HepG2 (cell line): ENCODE measurements around the gene ARHGAP10. TPM values are rescaled to one million over a fixed set of nuclear protein-coding genes. Genes with fewer than 3 reads are reported as not detected.
A peak's percentile ranks its signal among the peaks of the same experiment; 100 is the strongest.

Source experiments
- ATAC-seq: fragments of 200-7000 bp; cut with Tn5 transposase; 3 replicates; pipeline ENCODE4 v1.9.1; 2020; ENCODE audit warnings: mild to moderate bottlenecking, moderate library complexity
- BruUV-seq: library from RNA; stranded (reverse); fragments of 400-500 nt; replicated peaks from 2 replicates; lab custom pipeline; 2021; lab: Mats Ljungman, UMichigan
- CTCF ChIA-PET: fragments of 300-600 bp; formaldehyde crosslinking; extraction: SDS; loops from one replicate; lab custom pipeline; 2021; ENCODE audit warnings: low total read pairs, inconsistent platforms, low intra/inter-chr PET ratio; lab: Yijun Ruan, JAX
- POLR2A ChIA-PET: fragments of 350-600 bp; sonication (Branson Sonifier 250); formaldehyde crosslinking; loops from one replicate; lab custom pipeline; 2020; ENCODE audit warnings: antibody characterized with exemption, inconsistent platforms; lab: Yijun Ruan, JAX
- DNase-seq: peaks from one replicate; pipeline ENCODE4 v3.0.0-alpha.2; 2015; ENCODE audit warnings: low spot score
- FAIRE-seq: peaks from 3 replicates; lab custom pipeline; 2011; peaks lifted over from hg19 to GRCh38; lab: Jason Lieb, UNC
- H2AFZ ChIP-seq: one replicate; pipeline ENCODE4 v1.6.1; 2011; ENCODE audit warnings: low read length, inconsistent platforms
- H3K27ac ChIP-seq: fragments of 300-600 bp; 3 replicates; pipeline ENCODE4 v1.8.0; 2011; ENCODE audit warnings: mixed run types, mild to moderate bottlenecking, mixed read lengths, low read length, inconsistent platforms; ENCODE audit not compliant: insufficient read depth; ENCODE audit errors: extremely low read length
- H3K27me3 ChIP-seq, 2 experiments: fragments of 200-600 bp in 1 of 2; 2 replicates in 1 of 2; 3 replicates in 1 of 2; pipeline versions ENCODE4 v1.6.0 to v1.8.0; 2011; ENCODE audit warnings: low read length in 2 of 2, mild to moderate bottlenecking in 2 of 2, moderate library complexity in 2 of 2, inconsistent platforms in 1 of 2; ENCODE audit not compliant: insufficient read depth in 2 of 2, control insufficient read depth in 1 of 2
- H3K36me3 ChIP-seq, 2 experiments: fragments of 200-600 bp in 1 of 2; replicated peaks in 1 of 2; 2 replicates in 1 of 2; 3 replicates in 1 of 2; pipeline versions ENCODE4 v1.5.1 to v1.8.0; 2011; ENCODE audit warnings: low read length in 2 of 2, inconsistent platforms in 1 of 2; ENCODE audit not compliant: insufficient read depth in 2 of 2, control insufficient read depth in 1 of 2
- H3K4me1 ChIP-seq: 2 replicates; pipeline ENCODE4 v1.5.1; 2012; ENCODE audit warnings: low read length, inconsistent platforms; ENCODE audit not compliant: insufficient read depth
- H3K4me2 ChIP-seq: 2 replicates; pipeline ENCODE4 v1.6.0; 2011; ENCODE audit warnings: low read depth, low read length, inconsistent platforms
- H3K4me3 ChIP-seq, 3 experiments: fragments of 200-600 bp in 1 of 3; sonication (generic), shearing (Covaris generic) in 1 of 3; replicated peaks in 1 of 3; 2 replicates each; pipeline ENCODE4 v1.5.1; 2011 to 2016; ENCODE audit warnings: low read length in 3 of 3, inconsistent platforms in 2 of 3, low read depth in 2 of 3, mild to moderate bottlenecking in 2 of 3, control low read depth in 1 of 3, mixed read lengths in 1 of 3; ENCODE audit not compliant: insufficient read depth in 1 of 3
- H3K79me2 ChIP-seq: one replicate; pipeline ENCODE4 v1.6.1; 2011; ENCODE audit warnings: low read length, inconsistent platforms; ENCODE audit not compliant: insufficient read depth
- H3K9ac ChIP-seq: 2 replicates; pipeline ENCODE4 v1.6.0; 2011; ENCODE audit warnings: mild to moderate bottlenecking, low read depth, low read length, inconsistent platforms; ENCODE audit not compliant: insufficient read depth
- H3K9me3 ChIP-seq: 2 replicates; pipeline ENCODE4 v1.5.1; 2012; ENCODE audit warnings: mild to moderate bottlenecking, low read length
- H4K20me1 ChIP-seq: 2 replicates; pipeline ENCODE4 v1.6.0; 2011; ENCODE audit warnings: inconsistent platforms, mild to moderate bottlenecking, low read length, moderate library complexity; ENCODE audit not compliant: insufficient read depth
- BCL6 ChIP-seq: IDR thresholded peaks from 2 replicates; pipeline ENCODE4 v1.6.1; 2016; ENCODE audit warnings: missing genetic modification reagents, missing compliant biosample characterization
- CEBPG ChIP-seq: IDR thresholded peaks from 2 replicates; pipeline ENCODE4 v1.6.1; 2016
- FOXM1 ChIP-seq: sonication (generic); formaldehyde crosslinking; IDR thresholded peaks from 2 replicates; pipeline ENCODE4 v1.5.0; 2020; ENCODE audit warnings: missing genetic modification reagents
- GATAD1 ChIP-seq: IDR thresholded peaks from 2 replicates; pipeline ENCODE4 v1.6.1; 2016; ENCODE audit warnings: missing genetic modification reagents, missing compliant biosample characterization
- GATAD2A ChIP-seq: IDR thresholded peaks from 2 replicates; pipeline ENCODE4 v1.6.1; 2016
- HMG20A ChIP-seq: IDR thresholded peaks from 2 replicates; pipeline ENCODE4 v1.6.1; 2016; ENCODE audit warnings: borderline replicate concordance
- HNRNPLL ChIP-seq: fragments of 200-400 bp; formaldehyde crosslinking; IDR thresholded peaks from 2 replicates; pipeline ENCODE4 v1.6.1; 2017; ENCODE audit warnings: mild to moderate bottlenecking, low read depth, low read length; ENCODE audit not compliant: poor library complexity, severe bottlenecking
- PAF1 ChIP-seq: IDR thresholded peaks from 2 replicates; pipeline ENCODE4 v1.6.1; 2016; ENCODE audit warnings: missing genetic modification reagents, missing compliant biosample characterization
- SOX13 ChIP-seq, 3 experiments: fragments of 450-650 bp in 1 of 3; sonication (generic) in 1 of 3; formaldehyde crosslinking in 1 of 3; IDR thresholded peaks in 2 of 3; conservative IDR thresholded peaks in 1 of 3; 2 replicates each; pipeline versions ENCODE4 v1.5.0 to v1.6.1; 2016 to 2020; ENCODE audit warnings: antibody characterized with exemption in 1 of 3, mild to moderate bottlenecking in 1 of 3, missing compliant biosample characterization in 1 of 3, missing genetic modification reagents in 1 of 3, moderate library complexity in 1 of 3
- SOX5 ChIP-seq: IDR thresholded peaks from 2 replicates; pipeline ENCODE4 v1.6.1; 2016; ENCODE audit warnings: borderline replicate concordance
- SOX6 ChIP-seq, 2 experiments: fragments of 450-650 bp in 1 of 2; sonication (generic) in 1 of 2; formaldehyde crosslinking in 1 of 2; IDR thresholded peaks; 2 replicates each; pipeline versions ENCODE4 v1.4.0 to v1.6.1; 2017 to 2020; ENCODE audit warnings: antibody characterized with exemption in 1 of 2, mild to moderate bottlenecking in 1 of 2, missing genetic modification reagents in 1 of 2
- ZBTB42 ChIP-seq: sonication (generic); formaldehyde crosslinking; IDR thresholded peaks from 2 replicates; pipeline ENCODE4 v1.5.0; 2020; ENCODE audit warnings: mild to moderate bottlenecking, missing genetic modification reagents
- ZNF44 ChIP-seq: sonication (generic); formaldehyde crosslinking; IDR thresholded peaks from 2 replicates; pipeline ENCODE4 v1.5.1; 2020; ENCODE audit warnings: mild to moderate bottlenecking, missing genetic modification reagents
- ZNF468 ChIP-seq: sonication (generic); formaldehyde crosslinking; IDR thresholded peaks from 2 replicates; pipeline ENCODE4 v1.8.0; 2022; ENCODE audit warnings: mild to moderate bottlenecking, moderate library complexity, missing genetic modification reagents
- ZNF7 ChIP-seq: IDR thresholded peaks from 2 replicates; pipeline ENCODE4 v1.6.1; 2016; ENCODE audit warnings: missing biosample characterization, missing genetic modification reagents
- WGBS: methylation state at CpG from one replicate; pipeline ENCODE4 v1.1.6; 2017; ENCODE audit warnings: low lambda C conversion rate; 5-methylcytosine and 5-hydroxymethylcytosine counted together
- in situ Hi-C: cut with HindIII; loops from 2 replicates; pipeline ENCODE4 v1.10.0; 2017; ENCODE audit warnings: low pct_unique_long_range_greater_than_20kb; ENCODE audit not compliant: extremely low pct_ligation_motif_present
- intact Hi-C: fragments of 100-400 bp; cut with micrococcal nuclease; formaldehyde crosslinking; loops from one replicate; pipeline ENCODE4 v1.10.0; 2022; ENCODE audit not compliant: unreplicated experiment
- polyA plus RNA-seq, 8 experiments: library from polyadenylated mRNA; depleted of rRNA in 3 of 8; stranded (reverse) in 7 of 8; unstranded in 1 of 8; fragments of >200 nt; fragmentation: Illumina TruSeq in 4 of 8; extraction: Trizol in 4 of 8; gene quantifications; 2 replicates each; pipeline versions ENCODE4 v1.2.1 to v1.2.3, GENCODE V29; 2011 to 2016; ENCODE audit warnings: low read depth in 4 of 8, missing spikeins in 1 of 8, mixed read lengths in 1 of 8; ENCODE audit not compliant: insufficient read depth in 1 of 8
- total RNA-seq, 5 experiments: library from RNA; depleted of rRNA; stranded (reverse); fragments of >200 nt; fragmentation: Illumina TruSeq; extraction: Trizol; gene quantifications; 2 replicates each; pipeline ENCODE4 v1.2.3, GENCODE V29; 2016; ENCODE audit warnings: low read depth in 1 of 5
- TF ChIP-seq, protein P1 (sequence below): sonication (generic); formaldehyde crosslinking; conservative IDR thresholded peaks from 2 replicates; pipeline ENCODE4 v1.8.1; 2023; ENCODE audit warnings: missing genetic modification reagents
- TF ChIP-seq, protein P2 (sequence below), 2 experiments: sonication (generic) in 1 of 2; formaldehyde crosslinking in 1 of 2; IDR thresholded peaks; 2 replicates each; pipeline versions ENCODE4 v1.5.1 to v1.6.1; 2011 to 2020; ENCODE audit warnings: borderline replicate concordance in 1 of 2, low read depth in 1 of 2, low read length in 1 of 2, mild to moderate bottlenecking in 1 of 2, missing genetic modification reagents in 1 of 2, moderate library complexity in 1 of 2
- TF ChIP-seq, protein P3 (sequence below), 2 experiments: fragments of 450-650 bp in 1 of 2; sonication (generic) in 1 of 2; formaldehyde crosslinking; IDR thresholded peaks; 2 replicates each; pipeline versions ENCODE4 v1.5.0 to v1.8.0; 2020 to 2022; ENCODE audit warnings: mild to moderate bottlenecking in 1 of 2, missing genetic modification reagents in 1 of 2

ARHGAP10 gene
- total and polyA plus RNA-seq, 2 of the 13 experiments (the other 11 are each of a cell fraction or from before 2014, with no cell fraction given), result 0.45 to 1.6 TPM

GRCh38 chr4:147714575-147715401 is 17.1 kb upstream of the ARHGAP10 start (continued):
- TF ChIP-seq HNRNPLL (no peak), ZNF44 (CRISPR knock-in tag) (no peak)
- TF ChIP-seq, protein P1, sequence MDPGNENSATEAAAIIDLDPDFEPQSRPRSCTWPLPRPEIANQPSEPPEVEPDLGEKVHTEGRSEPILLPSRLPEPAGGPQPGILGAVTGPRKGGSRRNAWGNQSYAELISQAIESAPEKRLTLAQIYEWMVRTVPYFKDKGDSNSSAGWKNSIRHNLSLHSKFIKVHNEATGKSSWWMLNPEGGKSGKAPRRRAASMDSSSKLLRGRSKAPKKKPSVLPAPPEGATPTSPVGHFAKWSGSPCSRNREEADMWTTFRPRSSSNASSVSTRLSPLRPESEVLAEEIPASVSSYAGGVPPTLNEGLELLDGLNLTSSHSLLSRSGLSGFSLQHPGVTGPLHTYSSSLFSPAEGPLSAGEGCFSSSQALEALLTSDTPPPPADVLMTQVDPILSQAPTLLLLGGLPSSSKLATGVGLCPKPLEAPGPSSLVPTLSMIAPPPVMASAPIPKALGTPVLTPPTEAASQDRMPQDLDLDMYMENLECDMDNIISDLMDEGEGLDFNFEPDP (CRISPR knock-in tag), result no peak

DNA sequence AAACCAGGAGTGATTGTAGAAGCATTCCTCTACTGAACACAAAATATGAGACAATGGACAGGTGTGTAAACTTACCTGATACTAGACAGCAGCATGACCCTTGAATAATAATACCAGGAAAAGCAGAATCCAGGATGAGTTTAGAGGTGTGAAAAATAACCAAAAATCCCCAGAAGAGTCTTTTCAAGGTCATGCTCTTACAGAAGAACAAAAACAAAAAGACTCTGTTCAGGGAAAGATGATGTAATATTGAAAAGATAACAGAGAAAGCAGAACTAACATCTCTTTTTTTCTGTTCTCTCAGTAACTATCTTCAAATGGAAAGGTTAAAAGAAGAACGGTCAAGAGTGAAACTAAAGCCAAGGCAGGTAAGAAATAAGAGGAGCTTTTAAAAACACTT is 14.0 kb upstream of the ARHGAP10 start:
- Histone ChIP-seq H3K27ac (no peak overlapping the region), H3K4me3 (no peak overlapping the region), H3K4me2 (no peak overlapping the region), H3K27me3 (no peaks in the 10 kb centered on the region), H2AFZ (no peak overlapping the region), H3K9ac (no peak overlapping the region), H3K4me1 (peaks cover 2% of the 10 kb centered on the region), H3K36me3 (no peaks in the 10 kb centered on the region), H3K79me2 (no peaks in the 10 kb centered on the region), H4K20me1 (no peaks in the 10 kb centered on the region), H3K9me3 (no peaks in the 10 kb centered on the region)
- BruUV-seq, result no TSS peak
- intact Hi-C loops, result no loop called here
- DNase-seq, result no peak
- no peak for ATAC-seq
- WGBS, result 2% methylated on average over 1 of the region's 1 CpG
- ChIA-PET POLR2A (no interaction called here), CTCF (no interaction called here)
- in situ Hi-C loops, result no loop called here
- no peak for FAIRE-seq
- TF ChIP-seq BCL6 (CRISPR knock-in tag) (peak; percentile 76), GATAD1 (CRISPR knock-in tag) (no peak), ZBTB42 (CRISPR knock-in tag) (no peak), FOXM1 (CRISPR knock-in tag) (no peak), ZNF7 (CRISPR knock-in tag) (no peak), CEBPG (peak; percentile 20; the same call in 1 of the 2 replicates), SOX6 (IDR thresholded peaks at IDR 0.05) (no peak), SOX6 (CRISPR knock-in tag; IDR thresholded peaks at IDR 0.05) (peak; percentile 13; the same call in 1 of the 2 replicates), PAF1 (CRISPR knock-in tag) (no peak), ZNF468 (CRISPR knock-in tag) (no peak), SOX13 (IDR thresholded peaks at IDR 0.05) (no peak), SOX13 (CRISPR knock-in tag; conservative IDR thresholded peaks at IDR 0.05 in 1 of 2, IDR thresholded peaks at IDR 0.05 in 1 of 2) (peak in 1 of 2 experiments; percentile 51; a peak in 1 of 4 replicates), SOX5 (CRISPR knock-in tag) (peak; percentile 40; the same call in 1 of the 2 replicates), HMG20A (CRISPR knock-in tag) (peak; percentile 29; the same call in 1 of the 2 replicates), GATAD2A (CRISPR knock-in tag) (0 out of 2 replicates have a peak, but pooled peaks have one; percentile 29)
- TF ChIP-seq, protein P2, sequence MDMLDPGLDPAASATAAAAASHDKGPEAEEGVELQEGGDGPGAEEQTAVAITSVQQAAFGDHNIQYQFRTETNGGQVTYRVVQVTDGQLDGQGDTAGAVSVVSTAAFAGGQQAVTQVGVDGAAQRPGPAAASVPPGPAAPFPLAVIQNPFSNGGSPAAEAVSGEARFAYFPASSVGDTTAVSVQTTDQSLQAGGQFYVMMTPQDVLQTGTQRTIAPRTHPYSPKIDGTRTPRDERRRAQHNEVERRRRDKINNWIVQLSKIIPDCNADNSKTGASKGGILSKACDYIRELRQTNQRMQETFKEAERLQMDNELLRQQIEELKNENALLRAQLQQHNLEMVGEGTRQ (IDR thresholded peaks at IDR 0.05; ENCODE audit: low read depth, low read length), result no peak
- TF ChIP-seq, protein P2 (CRISPR knock-in tag; IDR thresholded peaks at IDR 0.05; ENCODE audit: borderline replicate concordance), result no peak
- TF ChIP-seq, protein P3, sequence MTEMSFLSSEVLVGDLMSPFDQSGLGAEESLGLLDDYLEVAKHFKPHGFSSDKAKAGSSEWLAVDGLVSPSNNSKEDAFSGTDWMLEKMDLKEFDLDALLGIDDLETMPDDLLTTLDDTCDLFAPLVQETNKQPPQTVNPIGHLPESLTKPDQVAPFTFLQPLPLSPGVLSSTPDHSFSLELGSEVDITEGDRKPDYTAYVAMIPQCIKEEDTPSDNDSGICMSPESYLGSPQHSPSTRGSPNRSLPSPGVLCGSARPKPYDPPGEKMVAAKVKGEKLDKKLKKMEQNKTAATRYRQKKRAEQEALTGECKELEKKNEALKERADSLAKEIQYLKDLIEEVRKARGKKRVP (CRISPR knock-in tag; IDR thresholded peaks at IDR 0.05), result peak in 1 of 2 experiments; percentile 73; a peak in 2 of 4 replicates
